Measurements from ENCODE around the gene COA1.
"Not testable (repeated sequence)": the region's sequence is repeated elsewhere in the genome, so short reads cannot be mapped to it uniquely, and the experiment has no call there.

The COA1 gene

DNA sequence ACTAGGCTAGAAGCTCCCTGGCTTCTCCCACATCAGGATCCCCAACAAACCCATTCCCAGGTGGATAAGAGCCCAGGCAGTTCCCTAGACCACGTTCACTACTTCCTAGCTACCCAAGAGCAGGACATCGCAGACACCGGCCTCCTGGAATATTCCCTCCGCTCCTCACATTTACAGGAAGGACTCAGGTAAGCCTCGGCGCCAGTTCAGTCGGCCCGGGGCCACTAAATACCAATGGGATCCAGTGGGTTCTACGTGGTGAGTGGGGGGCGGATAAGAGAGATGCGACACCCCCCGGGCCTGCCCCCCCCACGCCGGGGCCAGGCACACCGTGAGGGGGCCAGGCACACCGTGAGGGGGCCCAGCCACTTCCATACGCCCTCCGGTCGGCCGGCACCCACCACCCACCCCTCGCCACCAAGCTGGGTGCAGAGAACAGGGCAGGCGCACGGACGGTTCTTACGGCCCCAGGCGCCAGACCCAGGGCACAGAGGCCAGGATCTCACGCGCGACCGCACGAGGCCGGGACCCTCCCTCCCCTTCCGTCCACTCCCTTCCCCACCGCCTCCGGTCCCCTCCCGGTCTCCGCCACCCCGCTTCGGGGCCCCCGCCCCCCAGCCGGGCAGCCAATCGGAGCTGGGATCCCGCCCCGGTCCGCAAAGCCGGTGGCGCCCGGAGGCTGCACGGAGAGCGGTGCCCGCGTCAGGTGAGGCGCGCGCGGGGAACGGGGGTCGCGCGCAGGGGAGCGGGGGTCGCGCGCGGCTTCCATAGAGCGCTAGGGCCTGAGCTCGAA, 28.9 kb upstream of the COA1 start, which contains the start of gene BLVRA:
Gene BLVRA, plus strand, starts transcription at position 652 of the 793 bp plus-strand sequence. CDS start 12,479 bp downstream, outside the sequence.
- FAIRE-seq = no peak

DNA sequence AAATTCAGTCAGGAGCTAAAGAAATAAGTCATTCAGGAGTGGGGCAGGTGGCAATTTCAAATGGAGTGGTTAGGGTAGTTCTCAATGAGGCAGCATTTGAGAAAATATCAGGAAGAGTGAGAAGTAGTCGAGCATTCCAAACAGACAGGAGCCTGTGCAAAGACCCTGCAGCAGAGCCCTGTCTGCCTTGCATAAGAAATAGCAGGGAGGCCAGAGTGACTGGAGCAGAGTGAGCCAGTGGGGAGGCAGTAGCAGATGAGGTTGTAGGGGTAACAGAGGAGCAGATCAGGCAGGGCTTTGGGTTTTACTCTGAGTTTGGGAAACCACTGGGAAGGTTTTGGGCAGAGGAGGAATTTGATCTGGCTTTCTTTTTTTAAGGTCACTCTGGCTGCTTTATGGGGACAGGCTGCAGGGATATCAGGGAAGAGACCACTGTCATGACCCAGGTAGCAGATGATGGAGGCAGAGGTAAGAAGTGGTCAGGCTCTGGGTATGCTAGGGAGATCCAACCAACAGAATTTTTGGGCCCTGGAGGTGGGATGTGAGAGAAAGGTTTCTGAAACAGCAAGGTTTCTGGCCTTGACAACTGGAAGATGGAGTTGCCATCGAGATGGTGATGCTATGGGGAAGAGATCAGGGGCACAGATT, 27.9 kb upstream of the COA1 start:
- FAIRE-seq = no peak

DNA sequence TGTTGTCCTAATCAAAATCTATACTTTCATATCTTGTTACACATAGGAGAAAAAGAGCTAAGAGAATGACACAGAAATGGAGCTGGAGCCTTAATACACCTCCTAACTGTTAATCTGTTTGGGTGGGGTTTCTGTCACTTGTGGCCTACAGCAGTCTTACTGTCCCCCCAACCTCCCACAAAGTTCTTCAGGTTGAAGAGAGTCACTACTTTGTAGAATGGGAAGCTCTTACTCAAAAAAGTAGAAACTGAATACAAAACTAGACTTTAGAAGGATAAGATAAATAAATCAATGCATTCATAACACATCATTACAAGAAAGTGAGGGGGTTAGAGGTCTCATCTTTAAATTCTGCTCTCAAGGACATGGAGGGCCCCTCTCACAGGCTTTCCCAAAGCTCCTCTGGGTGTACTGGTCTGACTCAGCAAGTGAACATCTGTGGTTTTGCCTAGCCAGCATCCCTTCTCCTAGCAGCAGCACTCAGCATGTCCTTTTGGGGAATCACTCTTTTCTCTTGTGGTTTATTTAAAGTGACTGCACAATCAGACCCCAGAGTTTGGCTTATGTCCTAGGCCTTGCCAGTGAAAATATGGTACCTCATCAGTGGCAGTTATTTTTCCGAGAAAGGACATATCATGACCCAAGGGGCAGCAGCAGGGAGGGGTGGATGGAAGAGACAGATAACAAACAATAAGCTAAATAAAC, 27.2 kb upstream of the COA1 start:
- FAIRE-seq = no peak

DNA sequence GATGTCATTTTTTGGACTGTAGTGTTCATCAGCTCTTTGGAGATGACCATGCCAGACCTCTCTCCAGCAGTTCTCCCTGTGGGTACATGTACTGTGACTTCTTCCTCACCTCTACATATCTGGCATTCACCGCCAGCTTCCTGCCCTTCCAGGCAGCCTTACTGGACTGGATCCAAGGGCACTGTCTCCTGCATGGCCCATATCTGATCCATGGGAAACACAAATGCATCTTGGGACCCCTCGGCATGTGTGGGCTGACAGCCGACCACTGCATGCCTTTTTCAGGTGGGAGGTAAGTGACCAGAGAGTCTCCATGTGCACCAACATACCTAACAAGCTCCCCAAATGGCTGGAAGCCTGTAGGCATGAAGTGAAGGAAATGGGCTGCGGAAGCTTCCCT, 25.3 kb upstream of the COA1 start:
- FAIRE-seq = no peak

DNA sequence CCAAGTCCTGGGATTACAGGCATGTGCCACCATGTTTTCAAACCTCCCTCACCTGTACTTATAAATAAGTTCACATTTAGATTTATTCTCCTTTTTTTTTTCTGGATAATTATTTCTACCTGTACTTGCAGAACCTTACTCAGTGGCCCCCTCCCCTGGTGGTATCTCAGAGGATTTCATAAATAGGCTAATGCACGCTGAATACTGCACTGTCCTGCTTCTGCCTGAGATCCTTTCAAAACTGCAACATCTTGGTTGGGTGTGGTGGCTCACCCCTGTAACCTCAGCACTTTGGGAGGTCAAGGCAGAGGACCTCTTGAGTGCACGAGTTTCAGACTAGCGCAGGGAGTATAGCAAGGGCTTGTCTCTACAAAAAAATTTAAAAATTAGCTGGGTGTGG, 24.5 kb upstream of the COA1 start:
- no peak for FAIRE-seq

DNA sequence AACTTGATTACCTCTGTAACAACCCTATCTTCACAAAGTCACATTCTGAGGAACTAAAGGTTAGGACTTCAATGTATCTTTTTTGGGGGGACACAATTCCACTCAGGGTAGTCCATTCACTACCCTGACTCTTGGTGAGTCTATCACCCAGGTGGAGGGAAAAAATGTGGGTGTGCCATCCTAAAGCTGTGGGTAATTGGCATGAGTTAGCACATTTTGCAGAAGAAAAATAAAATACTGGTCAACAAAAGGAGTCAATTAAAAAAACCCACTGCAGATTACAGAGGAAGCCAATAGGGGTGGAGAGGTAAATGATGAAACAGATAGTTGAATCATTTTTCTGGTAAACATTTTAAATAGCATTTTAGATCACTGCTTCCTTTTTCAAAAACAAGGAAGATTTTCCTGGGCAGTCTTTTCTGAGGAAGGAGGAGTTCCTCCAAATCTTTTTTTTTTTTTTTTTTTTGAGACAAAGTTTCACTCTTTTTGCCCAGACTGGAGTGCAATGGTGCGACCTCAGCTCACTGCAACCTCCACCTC, 24.0 kb upstream of the COA1 start:
- FAIRE-seq = no peak

DNA sequence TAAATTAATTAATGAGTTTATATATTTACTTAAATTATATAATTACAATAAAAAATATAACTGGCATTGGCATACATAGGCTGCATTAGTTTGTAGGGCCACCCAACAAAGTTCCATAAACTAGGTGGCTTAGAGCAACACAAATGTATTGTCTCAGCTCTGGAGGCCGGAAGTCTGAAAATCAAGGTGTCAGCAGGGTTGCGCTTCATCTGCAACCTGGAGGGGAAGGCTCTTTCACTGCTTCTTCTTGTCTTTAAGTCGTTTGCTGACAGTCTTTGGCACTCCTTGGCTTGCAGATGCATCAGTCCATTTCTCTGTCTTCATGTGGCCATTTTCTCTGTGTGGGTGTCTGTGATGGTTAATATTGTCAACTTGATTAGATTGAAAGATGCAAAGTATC, 23.1 kb upstream of the COA1 start:
- no peak for FAIRE-seq

DNA sequence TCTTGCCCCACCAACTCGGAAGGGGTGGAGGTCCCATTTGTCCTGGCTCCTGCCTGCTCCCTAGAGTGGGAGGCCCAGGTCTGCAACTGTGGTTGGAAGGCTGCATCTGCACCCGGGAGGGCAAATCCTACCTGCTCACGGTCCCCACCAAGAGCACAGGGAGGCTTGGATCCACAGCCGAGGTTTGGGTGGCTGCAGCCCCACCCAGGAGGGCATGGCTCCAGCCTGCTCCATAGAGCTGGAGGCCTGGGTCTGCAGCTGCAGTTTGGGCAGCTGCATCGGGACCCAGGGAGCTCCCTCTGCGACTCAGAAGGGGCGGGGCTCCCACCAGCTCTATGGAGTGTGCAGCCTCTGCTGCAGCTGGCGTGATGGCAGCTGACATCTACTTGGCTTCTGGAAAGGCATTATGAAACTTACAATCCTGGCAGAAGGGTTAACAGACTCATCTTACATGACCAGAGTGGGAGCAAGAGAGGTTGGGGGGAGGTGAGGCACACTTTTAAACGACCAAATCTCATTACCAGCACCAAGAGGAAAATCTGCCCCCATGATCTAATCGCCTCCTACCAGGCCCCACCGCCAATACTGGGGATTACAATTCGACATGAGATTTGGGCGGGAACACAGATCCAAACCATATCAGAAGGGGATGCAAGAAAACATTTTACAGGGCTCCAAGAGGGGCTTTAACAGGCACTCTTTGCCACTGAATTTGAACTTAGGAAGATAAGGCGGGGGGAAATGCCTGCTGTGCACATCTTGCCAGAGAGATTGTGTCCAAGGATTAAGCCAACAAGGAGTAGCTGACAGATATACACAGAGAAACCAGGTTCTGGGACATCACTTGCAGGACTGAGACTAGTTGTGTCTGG, 20.9 kb upstream of the COA1 start:
- no peak for FAIRE-seq

DNA sequence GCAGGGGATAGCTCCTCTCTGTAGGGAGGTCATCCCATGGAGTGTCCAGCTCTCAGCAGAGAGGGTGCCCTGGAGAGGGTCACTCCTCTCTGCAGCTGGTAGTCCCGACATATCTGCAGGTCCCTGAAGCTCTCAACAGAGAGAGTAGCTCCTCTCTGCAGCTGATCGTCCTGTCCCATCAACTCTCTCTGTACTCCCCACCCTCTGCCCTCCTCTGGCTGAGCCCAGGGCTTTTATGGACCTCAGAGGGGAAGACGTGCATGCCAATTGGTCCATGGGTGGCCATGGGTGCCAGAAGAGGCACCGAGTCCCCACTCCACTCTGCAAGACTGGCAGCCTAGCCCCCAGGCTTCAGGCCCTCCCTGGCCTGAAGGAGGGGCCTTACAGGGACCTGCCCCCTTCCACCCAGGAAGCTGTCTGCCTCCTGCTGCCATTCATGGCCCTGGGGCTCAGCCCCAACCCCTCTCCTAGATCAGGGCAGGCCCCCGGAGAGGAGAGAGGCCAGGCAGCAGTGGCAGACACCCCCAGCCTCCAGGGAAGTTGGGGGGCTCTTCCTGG, 20.1 kb upstream of the COA1 start:
- FAIRE-seq = no peak

DNA sequence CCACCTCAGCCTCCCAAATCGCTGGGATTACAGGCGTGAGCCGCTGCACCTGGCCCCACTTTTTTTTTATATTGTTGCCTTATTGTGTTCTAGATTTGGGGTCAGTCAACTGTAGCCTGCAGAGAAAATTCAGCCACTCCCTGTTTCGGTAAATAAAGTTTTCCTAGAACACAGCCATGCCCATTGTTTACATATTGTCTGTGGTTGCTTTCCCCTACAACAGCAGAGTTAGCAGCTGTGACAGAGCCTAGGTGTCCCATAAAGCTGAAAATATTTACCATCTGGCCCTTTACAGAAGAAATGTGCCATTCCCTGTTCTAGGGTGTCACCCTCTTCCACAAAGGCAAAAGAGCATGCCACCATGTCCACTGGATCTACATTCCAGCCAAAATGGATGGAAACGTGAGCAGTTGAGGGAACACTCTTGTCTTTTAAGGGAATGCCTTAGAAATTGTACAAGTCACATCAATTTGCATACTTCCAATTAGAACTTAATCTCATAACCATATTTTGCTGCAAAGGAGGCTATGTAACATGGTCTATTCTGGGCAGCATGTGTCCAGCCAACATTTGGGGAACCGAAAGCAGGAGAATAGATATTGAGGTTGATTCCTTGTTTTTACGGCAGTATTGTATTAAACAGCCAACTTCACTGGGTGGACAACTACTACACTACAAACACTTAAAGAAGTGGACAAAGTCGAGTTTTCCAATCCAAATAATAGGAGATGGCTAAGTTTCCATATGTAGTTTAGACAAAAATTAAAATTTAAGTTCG, 18.2 kb upstream of the COA1 start:
- no peak for FAIRE-seq

DNA sequence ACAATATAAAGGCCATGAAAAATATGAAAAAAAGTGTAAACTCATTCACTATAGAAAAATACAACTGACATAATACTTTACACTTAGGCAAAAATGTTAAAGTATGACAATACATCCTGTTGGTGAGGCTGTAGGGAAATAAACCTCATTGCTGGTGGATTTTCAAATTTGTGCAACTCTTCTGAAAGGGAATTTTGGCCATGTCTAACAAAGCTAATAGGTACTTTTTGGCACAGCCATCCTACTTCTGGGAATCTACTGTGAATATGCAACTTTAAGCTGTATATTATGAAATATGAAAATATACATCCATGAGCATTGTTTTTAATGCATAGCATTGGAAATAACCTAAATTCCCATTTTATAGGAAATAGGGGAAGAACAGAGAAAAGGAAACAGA, 13.4 kb upstream of the COA1 start:
- no peak for FAIRE-seq

DNA sequence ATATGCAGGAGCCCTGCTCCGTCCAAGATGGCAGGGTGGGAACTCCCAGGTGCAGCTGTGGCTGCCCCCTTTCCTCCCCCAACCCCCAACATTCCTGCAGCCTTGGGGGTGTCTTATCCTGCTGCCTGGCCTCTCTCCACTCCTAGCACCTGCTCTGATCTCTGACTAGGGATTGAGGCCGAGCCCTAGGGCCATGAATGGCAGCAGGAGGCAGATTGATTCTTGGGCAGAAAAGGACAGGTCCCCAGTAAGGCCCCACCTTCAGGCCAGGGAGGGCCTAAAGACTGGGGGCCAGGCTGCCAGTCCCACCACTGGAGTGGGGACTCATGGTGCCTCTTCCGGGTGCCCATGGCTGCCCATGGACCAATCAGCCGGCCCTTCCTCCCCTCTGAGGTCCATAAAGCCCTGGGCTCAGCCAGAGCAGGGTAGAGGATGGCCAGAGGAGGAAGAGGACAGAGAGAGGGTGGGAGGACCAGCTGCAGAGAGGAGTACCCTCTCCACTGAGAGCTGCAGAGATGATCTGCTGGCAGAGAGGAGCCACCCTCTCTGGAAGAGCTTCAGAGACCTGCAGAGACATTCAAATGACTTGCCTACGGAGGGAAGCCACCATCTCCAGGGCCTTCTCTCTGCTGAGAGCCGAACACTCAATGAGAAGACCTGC, 8.3 kb upstream of the COA1 start:
- FAIRE-seq = no peak

DNA sequence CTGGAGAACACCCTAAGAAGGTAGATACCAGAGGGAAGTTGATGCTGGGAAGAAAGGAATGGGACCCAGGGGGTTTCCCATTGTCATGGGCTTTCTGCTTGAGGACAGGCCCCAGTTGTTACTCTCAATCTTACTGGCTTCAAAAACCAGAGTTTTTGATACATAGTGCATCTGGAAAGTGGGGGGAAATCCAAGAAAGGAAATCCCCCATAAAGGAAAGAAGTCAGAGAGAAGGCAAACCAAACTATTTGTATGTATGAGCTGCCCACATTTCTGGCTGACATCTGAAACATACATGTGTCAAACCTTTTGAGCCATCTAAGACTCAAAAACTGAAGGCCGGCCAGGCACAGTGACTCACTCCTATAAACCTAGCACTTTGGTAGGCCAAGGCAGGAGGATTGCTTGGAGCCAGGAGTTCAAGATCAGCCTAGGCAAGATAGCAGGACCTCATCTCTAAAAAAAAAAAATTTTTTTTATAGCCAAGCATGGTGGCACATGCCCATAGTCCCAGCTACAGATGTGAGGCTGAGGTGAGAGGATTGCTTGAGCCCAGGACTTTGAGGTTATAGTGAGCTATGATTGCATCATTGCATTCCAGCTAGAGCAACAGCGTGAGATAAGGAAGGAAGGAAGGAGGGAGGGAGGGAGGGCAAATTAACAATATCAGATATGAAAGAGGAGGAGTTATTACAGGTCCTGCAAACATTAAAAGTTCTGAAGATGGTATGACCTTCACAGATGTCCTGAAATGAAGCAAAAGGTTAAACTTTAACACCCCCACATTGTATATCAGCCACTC, 6.7 kb upstream of the COA1 start:
- no peak for FAIRE-seq

DNA sequence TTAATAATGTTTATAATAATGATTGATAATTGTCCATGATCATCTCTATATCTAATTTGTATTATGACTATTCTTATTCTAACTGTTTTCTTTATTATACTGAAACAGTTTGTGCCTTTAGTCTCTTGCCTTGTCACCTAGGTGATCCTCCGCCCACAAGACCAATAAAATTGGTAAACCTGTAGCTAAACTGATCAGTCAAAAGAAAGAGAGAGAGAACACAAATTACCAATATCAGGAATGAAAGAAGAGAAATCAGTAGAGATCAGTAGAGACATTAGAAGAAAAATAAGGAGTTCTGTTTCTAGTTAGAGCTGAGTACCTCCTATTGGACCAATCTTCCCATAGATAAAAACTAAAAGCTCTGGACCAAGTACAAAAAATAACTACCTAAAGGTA, 6.1 kb upstream of the COA1 start:
- no peak for FAIRE-seq

DNA sequence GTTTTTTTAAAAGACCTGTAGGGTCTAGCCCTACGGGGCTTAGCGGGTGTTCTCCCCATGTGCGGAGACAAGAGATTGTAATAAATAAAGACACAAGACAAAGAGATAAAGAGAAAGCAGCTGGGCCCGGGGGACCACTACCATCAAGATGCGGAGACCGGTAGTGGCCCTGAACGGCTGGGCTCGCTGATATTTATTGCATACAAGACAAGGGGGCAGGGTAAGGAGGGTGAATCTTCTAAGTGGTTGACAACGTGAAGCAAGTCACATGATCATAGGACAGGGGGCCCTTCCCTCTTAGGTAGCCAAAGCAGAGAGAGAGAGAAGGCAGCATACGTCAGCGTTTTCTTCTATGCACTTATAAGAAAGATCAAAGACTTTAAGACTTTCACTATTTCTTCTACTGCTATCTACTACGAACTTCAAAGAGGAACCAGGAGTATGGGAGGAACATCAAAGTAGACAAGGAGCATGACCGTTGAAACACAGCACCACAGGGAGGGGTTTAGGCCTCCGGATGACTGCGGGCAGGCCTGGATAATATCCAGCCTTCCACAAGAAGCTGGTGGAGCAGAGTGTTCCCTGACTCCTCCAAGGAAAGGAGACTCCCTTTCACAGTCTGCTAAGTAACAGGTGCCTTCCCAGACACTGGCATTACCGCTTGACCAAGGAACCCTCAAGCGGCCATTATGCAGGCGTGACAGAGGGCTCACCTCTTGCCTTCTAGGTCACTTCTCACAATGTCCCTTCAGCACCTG, 5.4 kb upstream of the COA1 start:
- FAIRE-seq = not testable (repeated sequence)

DNA sequence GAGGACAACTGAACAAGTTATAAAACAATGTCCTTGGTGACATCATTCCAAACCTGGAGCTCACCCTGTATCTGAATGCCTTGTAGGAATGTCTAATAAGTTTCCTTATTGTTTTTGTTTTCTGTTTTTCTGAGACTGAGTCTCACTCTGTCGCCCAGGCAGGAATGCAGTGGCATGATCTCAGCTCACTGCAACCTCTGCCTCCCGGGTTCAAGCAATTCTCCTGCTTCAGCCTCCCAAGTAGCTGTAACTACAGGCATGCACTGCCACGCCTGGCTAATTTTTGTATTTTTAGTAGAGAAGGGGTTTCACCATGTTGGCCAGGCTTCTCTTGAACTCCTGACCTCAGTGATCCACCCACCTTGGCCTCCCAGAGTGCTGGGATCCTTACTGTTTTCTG, 2.2 kb upstream of the COA1 start:
- not testable (repeated sequence) for FAIRE-seq

DNA sequence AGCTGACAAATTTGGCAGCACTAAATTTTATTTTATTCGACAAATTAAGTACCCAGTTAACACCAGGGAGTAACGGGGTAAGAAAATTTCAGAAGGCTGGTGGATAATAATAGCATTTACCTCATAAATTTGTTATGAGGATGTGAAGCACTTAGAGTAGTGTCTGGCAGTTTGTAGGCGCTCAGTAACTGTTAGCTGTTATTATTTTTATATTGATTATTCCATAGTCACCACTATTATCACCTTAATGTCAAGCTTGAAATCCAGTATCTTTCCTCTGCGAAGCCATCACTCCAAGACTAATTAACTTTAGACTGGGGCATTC, 563 bp upstream of the COA1 start:
- FAIRE-seq = no peak

DNA sequence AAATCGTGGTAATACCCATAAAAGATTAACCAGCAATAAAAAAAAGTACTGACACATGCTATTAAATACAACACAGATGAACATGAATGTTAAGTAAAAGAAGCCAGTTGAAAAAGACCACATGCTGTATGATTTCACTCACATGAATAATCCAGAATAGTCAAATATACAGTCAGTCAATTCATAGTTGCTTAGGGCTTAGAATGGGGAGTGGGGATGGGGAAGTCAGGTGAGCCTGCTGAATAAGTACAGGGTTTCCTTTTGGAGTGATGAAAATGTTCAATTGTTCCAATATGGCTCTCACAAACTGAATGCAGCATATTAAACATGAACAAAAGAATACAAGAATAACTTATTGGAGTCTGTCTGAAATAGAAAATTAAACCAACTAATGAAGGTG, 1.8 kb downstream of the COA1 start:
- no peak for FAIRE-seq

DNA sequence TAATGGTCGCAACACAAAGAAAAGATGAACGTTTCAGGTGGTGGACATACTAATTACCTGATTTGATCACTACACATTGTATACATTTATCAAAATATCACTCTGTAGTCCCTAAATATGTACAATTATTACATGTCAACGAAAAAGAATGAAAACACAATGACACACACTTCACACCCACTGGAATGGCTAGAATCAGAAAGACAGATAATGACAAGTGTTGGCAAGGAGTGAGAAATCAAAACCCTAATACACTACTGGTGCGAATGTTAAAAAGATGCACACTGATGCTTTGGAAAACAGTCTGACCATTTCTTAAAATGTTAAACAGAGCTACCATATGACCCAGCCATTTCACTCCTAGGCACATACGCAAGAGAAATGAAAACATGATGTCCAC, 2.3 kb downstream of the COA1 start:
- no peak for FAIRE-seq
